ENCODE results near the gene ARID1A.

ARID1A gene

DNA sequence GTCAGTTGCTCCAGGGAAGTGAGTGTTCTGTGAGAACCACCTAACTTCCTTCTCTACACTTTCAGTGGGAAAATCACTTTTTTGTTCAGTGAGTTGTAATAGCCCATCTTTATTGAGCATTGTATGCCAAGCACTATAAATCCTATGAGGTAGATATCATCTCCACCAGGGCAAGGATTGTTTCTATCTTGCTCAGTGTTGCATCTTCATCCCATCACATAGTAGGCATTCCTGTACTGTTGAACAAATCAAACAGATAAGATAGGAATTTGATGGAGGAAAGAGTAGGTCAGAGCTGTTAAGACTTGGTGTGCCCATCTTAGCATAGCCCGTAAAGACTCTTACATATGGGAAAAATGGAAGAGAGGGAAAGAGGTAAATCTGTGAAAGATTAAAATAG, 89.1 kb downstream of the ARID1A start:
- Histone ChIP-seq H3K36me3 (ENCODE audit: control insufficient read depth in 4 of 4, insufficient read depth in 4 of 4, low read length in 3 of 4) (peaks cover 2 to 37% (median 24%) of the 10 kb centered on the region in 4 experiments), H3K27me3 (replicated peaks in 2 of 5; ENCODE audit: control insufficient read depth in 4 of 5, insufficient read depth in 5 of 5, low read length in 4 of 5) (no peaks in the 10 kb centered on the region), H3K27ac (ENCODE audit: insufficient read depth in 1 of 2, low read depth in 1 of 2, low read length in 2 of 2, poor library complexity in 1 of 2, severe bottlenecking in 2 of 2) (peak overlapping the region in 1 of 2 experiments; percentile 96), H3K4me1 (ENCODE audit: control extremely low read depth in 1 of 4, control insufficient read depth in 4 of 4, insufficient read depth in 4 of 4, low read length in 3 of 4) (peaks cover 47 to 68% (median 66%) of the 10 kb centered on the region in 4 experiments), H3K4me3 (ENCODE audit: control insufficient read depth in 1 of 7, extremely low read depth in 1 of 7, insufficient read depth in 4 of 7, low read depth in 2 of 7, low read length in 6 of 7) (no peak overlapping the region), H3K9me3 (ENCODE audit: control extremely low read depth in 1 of 5, control insufficient read depth in 4 of 5, insufficient read depth in 2 of 5, low read depth in 1 of 5, low read length in 4 of 5) (no peaks in the 10 kb centered on the region)
- ChIA-PET CTCF (interaction anchor here (1.2 to 9.5 kb wide), 4 partner anchors 13 to 183 kb away, joined by 4 to 186 read pairs (median 9); no protein-coding TSS in a partner anchor), POLR2A (no interaction called here)
- DNase-seq, result no peak
- WGBS (ENCODE audit: insufficient coverage), result 100% methylated on average over 1 of the region's 1 CpG

DNA sequence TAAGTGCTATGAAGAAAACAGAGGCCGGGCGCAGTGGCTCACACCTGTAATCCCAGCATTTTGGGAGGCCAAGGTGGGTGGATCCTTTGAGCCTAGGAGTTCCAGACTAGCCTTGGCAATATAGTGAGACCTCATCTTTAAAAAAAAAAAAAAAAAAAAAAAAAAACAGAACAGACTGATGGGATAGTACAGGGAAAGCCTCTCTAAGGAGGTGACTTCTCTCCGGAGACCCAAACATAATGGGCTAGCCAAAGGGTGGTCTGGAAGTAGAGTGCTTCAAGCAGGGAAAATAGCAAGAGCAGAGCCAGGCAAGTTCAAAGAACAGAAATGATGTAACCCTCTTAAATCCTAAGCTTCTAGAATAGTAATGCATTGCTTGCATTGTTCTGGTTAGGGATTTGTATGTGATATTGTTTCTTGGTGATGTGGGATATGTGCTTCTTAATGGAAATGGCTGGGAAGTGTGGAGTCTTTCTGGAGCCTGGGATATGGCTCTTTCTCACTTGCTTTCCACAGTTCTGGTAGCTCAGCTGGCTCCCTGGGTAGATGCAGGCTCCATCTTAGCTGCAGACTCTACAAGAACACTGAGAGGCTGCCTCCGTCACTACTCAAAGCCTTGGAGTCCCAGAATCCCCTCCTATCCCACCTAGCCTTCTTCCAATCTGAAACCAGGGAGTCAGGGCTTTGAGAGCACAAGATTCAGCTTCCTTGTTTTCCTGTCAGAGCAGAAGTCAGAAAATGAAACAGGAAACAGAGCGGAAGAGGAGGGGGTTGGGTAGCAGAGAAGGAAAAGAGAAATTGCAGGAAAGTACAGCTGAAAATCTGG, 90.0 kb downstream of the ARID1A start:
- no peaks in the 10 kb centered on the region for H3K9me3 ChIP-seq (ENCODE audit: control extremely low read depth in 1 of 5, control insufficient read depth in 4 of 5, insufficient read depth in 2 of 5, low read depth in 1 of 5, low read length in 4 of 5)
- POLR2A ChIA-PET, result no interaction called here
- peak overlapping the region in 5 of 7 experiments; percentile 38 to 95 (median 91) for H3K4me3 ChIP-seq (ENCODE audit: control insufficient read depth in 1 of 7, extremely low read depth in 1 of 7, insufficient read depth in 4 of 7, low read depth in 2 of 7, low read length in 6 of 7)
- 36% methylated on average over 2 of the region's 5 CpGs for WGBS (ENCODE audit: insufficient coverage)
- H3K36me3 ChIP-seq (ENCODE audit: control insufficient read depth in 4 of 4, insufficient read depth in 4 of 4, low read length in 3 of 4), result peaks cover 2 to 31% (median 14%) of the 10 kb centered on the region in 4 experiments
- no peaks in the 10 kb centered on the region for H3K27me3 ChIP-seq (replicated peaks in 2 of 5; ENCODE audit: control insufficient read depth in 4 of 5, insufficient read depth in 5 of 5, low read length in 4 of 5)
- peaks cover 55 to 77% (median 73%) of the 10 kb centered on the region in 4 experiments for H3K4me1 ChIP-seq (ENCODE audit: control extremely low read depth in 1 of 4, control insufficient read depth in 4 of 4, insufficient read depth in 4 of 4, low read length in 3 of 4)
- peak overlapping the region; percentile 18 to 96 for H3K27ac ChIP-seq (ENCODE audit: insufficient read depth in 1 of 2, low read depth in 1 of 2, low read length in 2 of 2, poor library complexity in 1 of 2, severe bottlenecking in 2 of 2)
- DNase-seq, result peak; percentile 55 to 64 (median 64)
- CTCF ChIA-PET, result interaction anchor here (0.6 to 9.5 kb wide), 6 partner anchors 9 to 184 kb away, joined by 3 to 186 read pairs (median 4); no protein-coding TSS in a partner anchor

DNA sequence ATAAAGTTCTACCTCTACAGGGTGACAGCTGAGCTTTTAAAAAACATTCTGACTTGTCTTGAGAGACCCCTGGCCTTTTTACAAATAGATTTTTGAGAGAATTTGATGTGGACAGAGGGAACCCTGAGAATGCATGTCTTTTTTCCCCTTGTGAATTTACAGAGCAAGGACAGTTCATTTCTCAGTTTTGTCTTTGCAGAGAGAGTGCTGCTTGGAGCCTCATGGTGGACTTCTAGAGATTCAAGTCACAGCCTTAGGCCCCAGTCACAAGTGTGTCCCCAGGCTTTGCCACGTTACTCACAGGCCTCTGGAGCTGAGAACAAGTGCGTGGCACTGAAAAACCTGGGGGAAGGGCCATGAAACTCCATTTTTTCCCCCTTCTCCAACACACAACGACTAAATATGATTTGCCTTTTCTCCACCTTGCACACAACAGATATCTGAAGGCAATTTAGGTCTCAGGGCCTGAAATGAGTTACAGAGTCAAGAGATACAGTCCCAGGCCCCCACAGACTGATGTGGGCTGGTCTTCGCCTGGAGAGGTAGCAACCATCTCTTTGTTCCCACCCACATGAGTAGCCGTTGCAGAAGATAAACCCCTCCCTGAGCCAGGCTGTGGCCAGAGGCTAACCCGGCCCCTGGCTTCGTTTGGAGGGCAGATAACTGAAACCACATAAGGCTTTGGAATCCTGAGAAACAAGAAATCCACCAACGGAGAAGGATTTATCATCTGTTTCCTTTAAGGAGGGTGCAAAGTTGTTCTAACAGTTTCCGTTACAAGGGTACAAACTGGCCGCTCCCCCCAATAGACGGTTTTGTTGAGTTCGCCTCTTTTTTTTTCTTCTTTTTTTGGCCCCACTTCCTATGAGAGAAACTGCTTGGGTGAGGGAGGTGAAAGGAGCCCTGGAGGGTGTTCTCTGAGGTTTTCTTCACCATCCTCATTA, 90.9 kb downstream of the ARID1A start:
- no peaks in the 10 kb centered on the region for H3K27me3 ChIP-seq (replicated peaks in 2 of 5; ENCODE audit: control insufficient read depth in 4 of 5, insufficient read depth in 5 of 5, low read length in 4 of 5)
- H3K27ac ChIP-seq (ENCODE audit: insufficient read depth in 1 of 2, low read depth in 1 of 2, low read length in 2 of 2, poor library complexity in 1 of 2, severe bottlenecking in 2 of 2), result peak overlapping the region; percentile 87 to 96
- WGBS (ENCODE audit: insufficient coverage), result 0% methylated on average over 10 of the region's 12 CpGs
- H3K9me3 ChIP-seq (ENCODE audit: control extremely low read depth in 1 of 5, control insufficient read depth in 4 of 5, insufficient read depth in 2 of 5, low read depth in 1 of 5, low read length in 4 of 5), result no peaks in the 10 kb centered on the region
- H3K4me1 ChIP-seq (ENCODE audit: control extremely low read depth in 1 of 4, control insufficient read depth in 4 of 4, insufficient read depth in 4 of 4, low read length in 3 of 4), result peaks cover 60 to 86% (median 77%) of the 10 kb centered on the region in 4 experiments
- CTCF ChIA-PET, result interaction anchor here (0.6 to 9.5 kb wide), 6 partner anchors 10 to 184 kb away, joined by 3 to 186 read pairs (median 3); no protein-coding TSS in a partner anchor
- peak overlapping the region; percentile 72 to 95 (median 91) for H3K4me3 ChIP-seq (ENCODE audit: control insufficient read depth in 1 of 7, extremely low read depth in 1 of 7, insufficient read depth in 4 of 7, low read depth in 2 of 7, low read length in 6 of 7)
- peak; percentile 63 to 87 (median 79) for DNase-seq
- H3K36me3 ChIP-seq (ENCODE audit: control insufficient read depth in 4 of 4, insufficient read depth in 4 of 4, low read length in 3 of 4), result peaks cover 3 to 25% (median 10%) of the 10 kb centered on the region in 4 experiments
- POLR2A ChIA-PET, result interaction anchor here (0.9 to 1.4 kb wide), 2 partner anchors 8 to 88 kb away, joined by 3 to 5 read pairs; no protein-coding TSS in a partner anchor

DNA sequence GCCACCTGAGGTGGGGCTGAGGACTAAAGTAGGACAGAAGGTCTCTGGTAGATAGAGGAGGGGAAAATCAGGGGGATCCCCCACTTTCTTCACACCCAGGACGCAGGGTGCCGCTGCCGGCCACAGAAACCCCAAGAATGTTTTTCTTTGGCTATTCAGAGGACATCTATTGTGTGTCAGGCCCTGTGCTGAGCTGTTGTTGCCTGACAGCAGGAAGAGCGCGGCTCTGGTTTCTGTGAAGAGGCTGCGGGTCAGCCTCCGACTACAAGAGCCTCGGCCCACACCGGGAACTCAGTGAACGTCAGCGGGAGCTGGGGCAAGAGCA, 91.5 kb downstream of the ARID1A start:
- Histone ChIP-seq H3K4me3 (ENCODE audit: control insufficient read depth in 1 of 7, extremely low read depth in 1 of 7, insufficient read depth in 4 of 7, low read depth in 2 of 7, low read length in 6 of 7) (peak overlapping the region; percentile 72 to 95 (median 91)), H3K27me3 (replicated peaks in 2 of 5; ENCODE audit: control insufficient read depth in 4 of 5, insufficient read depth in 5 of 5, low read length in 4 of 5) (no peaks in the 10 kb centered on the region), H3K4me1 (ENCODE audit: control extremely low read depth in 1 of 4, control insufficient read depth in 4 of 4, insufficient read depth in 4 of 4, low read length in 3 of 4) (peaks cover 63 to 88% (median 77%) of the 10 kb centered on the region in 4 experiments), H3K36me3 (ENCODE audit: control insufficient read depth in 4 of 4, insufficient read depth in 4 of 4, low read length in 3 of 4) (peaks cover 5 to 18% (median 8%) of the 10 kb centered on the region in 4 experiments), H3K9me3 (ENCODE audit: control extremely low read depth in 1 of 5, control insufficient read depth in 4 of 5, insufficient read depth in 2 of 5, low read depth in 1 of 5, low read length in 4 of 5) (no peaks in the 10 kb centered on the region), H3K27ac (ENCODE audit: insufficient read depth in 1 of 2, low read depth in 1 of 2, low read length in 2 of 2, poor library complexity in 1 of 2, severe bottlenecking in 2 of 2) (peak overlapping the region; percentile 87 to 96)
- DNase-seq, result peak; percentile 62 to 84 (median 77)
- ChIA-PET POLR2A (interaction anchor here (0.9 to 2.0 kb wide), 5 partner anchors 8 to 287 kb away, joined by 3 to 9 read pairs (median 3); no protein-coding TSS in a partner anchor), CTCF (interaction anchor here (0.9 to 9.5 kb wide), 10 partner anchors 9 to 185 kb away, joined by 3 to 186 read pairs (median 4); no protein-coding TSS in a partner anchor)
- WGBS (ENCODE audit: insufficient coverage), result 0% methylated on average over 6 of the region's 11 CpGs

DNA sequence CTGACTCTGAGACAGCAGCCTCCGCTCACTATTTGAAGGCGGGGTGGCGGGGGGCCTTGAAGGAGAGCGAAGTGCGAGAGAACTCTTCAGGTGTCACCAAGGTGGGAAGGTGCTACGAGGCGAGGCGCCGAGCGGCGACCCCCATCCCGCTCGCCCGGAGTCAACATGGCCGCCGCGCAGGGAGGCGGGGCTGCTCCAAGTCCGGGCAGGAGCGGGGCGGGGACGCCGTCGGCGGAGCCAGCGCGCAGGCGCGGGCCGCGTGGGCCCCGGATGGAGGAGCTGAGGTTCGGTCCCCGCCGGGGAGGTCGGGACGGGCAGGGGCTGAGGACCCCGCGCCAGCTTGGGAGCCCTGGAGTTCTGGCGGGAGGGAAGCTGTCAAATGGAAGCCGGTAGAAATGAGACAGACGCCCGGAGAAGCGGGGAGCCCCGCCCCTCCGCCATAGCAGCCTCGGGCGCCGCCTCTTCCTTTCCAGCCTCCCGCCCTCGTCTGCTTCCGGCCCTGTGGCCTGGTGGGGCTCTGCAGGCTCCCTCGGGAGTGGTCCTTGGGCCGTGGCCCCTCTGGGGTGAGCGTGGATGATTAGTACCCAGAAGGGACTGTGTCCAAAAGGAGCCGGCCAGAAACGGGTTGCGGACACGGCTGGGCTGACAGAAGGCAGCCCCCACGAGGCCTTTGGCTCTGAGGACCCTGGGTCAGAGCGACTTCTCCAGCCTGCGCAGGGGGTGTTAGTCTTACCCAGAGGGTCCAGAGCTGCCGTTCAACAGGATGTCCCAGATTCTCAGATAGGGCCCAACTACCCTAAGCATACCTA, 92.1 kb downstream of the ARID1A start, which contains the start of gene PIGV:
TSS of gene PIGV (plus strand) at position 245 of the 809 bp plus-strand sequence. CDS start 2,866 bp downstream, outside the sequence.
- Histone ChIP-seq H3K4me3 (ENCODE audit: control insufficient read depth in 1 of 7, extremely low read depth in 1 of 7, insufficient read depth in 4 of 7, low read depth in 2 of 7, low read length in 6 of 7) (peak within 1 kb of the TSS; percentile 72 to 95 (median 91)), H3K27me3 (replicated peaks in 2 of 5; ENCODE audit: control insufficient read depth in 4 of 5, insufficient read depth in 5 of 5, low read length in 4 of 5) (no peaks in the 10 kb centered on the region), H3K9me3 (ENCODE audit: control extremely low read depth in 1 of 5, control insufficient read depth in 4 of 5, insufficient read depth in 2 of 5, low read depth in 1 of 5, low read length in 4 of 5) (no peaks in the 10 kb centered on the region), H3K36me3 (ENCODE audit: control insufficient read depth in 4 of 4, insufficient read depth in 4 of 4, low read length in 3 of 4) (peaks cover 3 to 13% (median 8%) of the 10 kb centered on the region in 4 experiments), H3K4me1 (ENCODE audit: control extremely low read depth in 1 of 4, control insufficient read depth in 4 of 4, insufficient read depth in 4 of 4, low read length in 3 of 4) (peaks cover 63 to 84% (median 73%) of the 10 kb centered on the region in 4 experiments), H3K27ac (ENCODE audit: insufficient read depth in 1 of 2, low read depth in 1 of 2, low read length in 2 of 2, poor library complexity in 1 of 2, severe bottlenecking in 2 of 2) (peak within 1 kb of the TSS; percentile 87 to 96)
- peak; percentile 80 to 88 (median 87) for DNase-seq
- WGBS (ENCODE audit: insufficient coverage), result 0% methylated on average over 50 of the region's 63 CpGs
- CTCF ChIA-PET, result interaction anchor here (0.9 to 9.5 kb wide), 27 partner anchors 9 to 250 kb away, joined by 3 to 186 read pairs (median 5); no protein-coding TSS in a partner anchor
- POLR2A ChIA-PET, result interaction anchor here (0.7 to 2.0 kb wide), 6 partner anchors 9 to 287 kb away, joined by 3 to 9 read pairs (median 3); no protein-coding TSS in a partner anchor

DNA sequence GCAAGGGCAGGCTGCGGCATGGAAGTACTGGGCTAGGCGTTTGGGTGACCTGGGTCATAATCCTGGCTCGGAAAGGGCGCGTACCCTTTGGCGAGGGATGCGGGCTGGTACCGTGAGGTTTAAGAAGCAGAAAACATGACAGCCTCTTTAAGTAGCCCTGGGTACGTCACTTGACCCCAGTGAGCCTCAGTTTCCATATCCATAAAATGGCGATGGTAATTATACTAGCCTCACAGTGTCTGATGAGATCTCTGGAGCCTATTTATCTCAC, 92.6 kb downstream of the ARID1A start:
- WGBS (ENCODE audit: insufficient coverage), result 3% methylated on average over 9 of the region's 10 CpGs
- Histone ChIP-seq H3K27me3 (replicated peaks in 2 of 5; ENCODE audit: control insufficient read depth in 4 of 5, insufficient read depth in 5 of 5, low read length in 4 of 5) (no peaks in the 10 kb centered on the region), H3K36me3 (ENCODE audit: control insufficient read depth in 4 of 4, insufficient read depth in 4 of 4, low read length in 3 of 4) (peaks cover 3 to 10% (median 8%) of the 10 kb centered on the region in 4 experiments), H3K27ac (ENCODE audit: insufficient read depth in 1 of 2, low read depth in 1 of 2, low read length in 2 of 2, poor library complexity in 1 of 2, severe bottlenecking in 2 of 2) (peak overlapping the region; percentile 87 to 96), H3K4me3 (ENCODE audit: control insufficient read depth in 1 of 7, extremely low read depth in 1 of 7, insufficient read depth in 4 of 7, low read depth in 2 of 7, low read length in 6 of 7) (peak overlapping the region; percentile 72 to 95 (median 91)), H3K4me1 (ENCODE audit: control extremely low read depth in 1 of 4, control insufficient read depth in 4 of 4, insufficient read depth in 4 of 4, low read length in 3 of 4) (peaks cover 58 to 79% (median 69%) of the 10 kb centered on the region in 4 experiments), H3K9me3 (ENCODE audit: control extremely low read depth in 1 of 5, control insufficient read depth in 4 of 5, insufficient read depth in 2 of 5, low read depth in 1 of 5, low read length in 4 of 5) (no peaks in the 10 kb centered on the region)
- ChIA-PET CTCF (interaction anchor here (0.7 to 9.5 kb wide), 31 partner anchors 8 to 250 kb away, joined by 3 to 186 read pairs (median 5); no protein-coding TSS in a partner anchor), POLR2A (interaction anchor here (1.6 to 2.0 kb wide), 2 partner anchors 13 to 96 kb away, joined by 3 to 9 read pairs; no protein-coding TSS in a partner anchor)
- DNase-seq, result no peak
